GM10266 (cell line): Measurements from ENCODE around the gene ENTR1.

Experiments used
- DNase-seq: peaks from one replicate; pipeline ENCODE4 v3.0.0; 2012; ENCODE audit errors: extremely low spot score
- TF ChIP-seq, protein P1 (sequence below): IDR thresholded peaks from 2 replicates; pipeline ENCODE4 v1.5.1; 2012; ENCODE audit warnings: mild to moderate bottlenecking, low read depth; ENCODE audit not compliant: control insufficient read depth, insufficient read depth; ENCODE audit errors: missing control alignments

The ENTR1 gene

DNA sequence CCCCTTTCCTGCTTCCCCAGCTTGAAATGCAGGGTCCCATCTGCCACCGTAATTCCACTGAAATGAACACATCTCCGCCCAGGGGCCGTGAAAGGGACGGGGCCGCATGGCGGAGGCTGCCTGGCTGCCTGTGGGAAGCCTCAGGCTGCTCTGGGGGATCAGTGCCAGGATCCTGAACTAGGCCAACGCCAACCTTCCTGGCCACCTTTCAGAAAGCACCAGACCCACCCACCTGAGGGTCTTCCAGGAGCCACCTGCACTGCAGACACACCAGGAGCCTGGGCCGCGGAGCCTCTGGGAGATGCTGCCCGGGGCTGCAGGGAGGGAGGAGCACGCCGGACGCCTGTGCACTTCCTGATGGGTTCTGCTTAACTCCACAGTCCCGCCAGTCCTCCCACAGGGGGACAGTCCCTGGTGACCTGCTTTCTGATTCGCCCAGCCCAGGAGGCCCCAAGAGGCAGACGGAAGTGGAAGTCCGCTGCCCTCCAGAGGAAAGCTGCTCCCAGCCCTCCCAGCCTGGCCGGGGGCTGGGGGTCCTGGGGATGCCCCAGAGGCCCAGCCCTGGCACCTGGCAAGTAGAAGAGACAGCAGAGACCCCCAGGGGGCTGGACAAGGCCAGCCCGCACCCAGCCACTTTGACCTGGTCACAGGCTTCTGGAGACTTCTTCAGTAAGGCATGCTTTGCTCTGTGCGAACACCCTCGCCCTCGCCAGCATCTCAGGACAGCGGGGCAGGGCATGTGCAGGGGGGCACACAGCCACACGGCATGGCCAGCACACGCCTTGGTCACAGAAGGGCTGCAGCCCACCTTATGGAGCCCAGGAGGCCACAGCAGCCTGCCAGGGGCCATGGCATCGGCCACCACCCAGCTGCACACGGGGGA is 36.9 kb downstream of the ENTR1 start, which contains the start of gene CARD9:
CARD9 (minus strand) TSS at position 370 of the 883 bp plus-strand sequence. CDS start 1,591 bp downstream, outside the sequence.
- TF ChIP-seq, protein P1, sequence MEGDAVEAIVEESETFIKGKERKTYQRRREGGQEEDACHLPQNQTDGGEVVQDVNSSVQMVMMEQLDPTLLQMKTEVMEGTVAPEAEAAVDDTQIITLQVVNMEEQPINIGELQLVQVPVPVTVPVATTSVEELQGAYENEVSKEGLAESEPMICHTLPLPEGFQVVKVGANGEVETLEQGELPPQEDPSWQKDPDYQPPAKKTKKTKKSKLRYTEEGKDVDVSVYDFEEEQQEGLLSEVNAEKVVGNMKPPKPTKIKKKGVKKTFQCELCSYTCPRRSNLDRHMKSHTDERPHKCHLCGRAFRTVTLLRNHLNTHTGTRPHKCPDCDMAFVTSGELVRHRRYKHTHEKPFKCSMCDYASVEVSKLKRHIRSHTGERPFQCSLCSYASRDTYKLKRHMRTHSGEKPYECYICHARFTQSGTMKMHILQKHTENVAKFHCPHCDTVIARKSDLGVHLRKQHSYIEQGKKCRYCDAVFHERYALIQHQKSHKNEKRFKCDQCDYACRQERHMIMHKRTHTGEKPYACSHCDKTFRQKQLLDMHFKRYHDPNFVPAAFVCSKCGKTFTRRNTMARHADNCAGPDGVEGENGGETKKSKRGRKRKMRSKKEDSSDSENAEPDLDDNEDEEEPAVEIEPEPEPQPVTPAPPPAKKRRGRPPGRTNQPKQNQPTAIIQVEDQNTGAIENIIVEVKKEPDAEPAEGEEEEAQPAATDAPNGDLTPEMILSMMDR: no peak
- DNase-seq: no peak

DNA sequence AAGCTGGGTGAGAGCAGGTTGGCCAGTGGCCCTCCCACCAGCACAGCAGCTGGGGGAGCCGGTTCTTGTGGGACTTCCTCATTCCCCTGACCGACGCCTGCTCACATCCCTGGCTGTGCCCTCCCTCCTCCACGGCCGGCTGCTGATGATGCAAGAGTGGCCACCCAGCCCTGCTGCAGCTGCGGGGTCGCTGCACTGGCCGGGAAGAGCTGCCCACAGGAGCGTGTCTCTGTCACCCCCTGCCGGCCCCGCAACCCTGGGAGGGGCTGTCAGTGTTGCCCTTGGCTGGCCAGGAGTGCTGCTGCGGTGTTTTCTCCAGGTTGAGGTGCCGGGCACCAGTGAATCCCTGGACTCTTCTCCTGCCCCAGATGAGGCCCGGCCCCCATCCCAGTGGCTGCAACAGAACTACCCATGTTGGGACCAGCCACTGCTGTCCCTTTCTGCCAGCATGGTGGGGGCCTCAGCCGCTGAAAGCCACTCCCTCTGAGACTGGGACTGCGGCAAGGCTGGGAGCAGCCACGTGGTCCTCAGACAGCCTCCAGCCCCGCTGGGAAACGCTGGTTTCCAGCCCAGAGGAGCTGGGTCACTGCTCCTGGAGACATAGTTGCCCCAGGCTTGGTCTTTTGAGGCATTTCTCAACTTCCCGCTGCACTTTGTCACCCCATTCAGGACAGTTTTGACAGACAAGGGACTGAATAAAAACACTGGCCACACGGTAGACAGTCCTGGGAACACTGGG is 37.7 kb downstream of the ENTR1 start:
- TF ChIP-seq, protein P1: no peak
- DNase-seq: no peak

DNA sequence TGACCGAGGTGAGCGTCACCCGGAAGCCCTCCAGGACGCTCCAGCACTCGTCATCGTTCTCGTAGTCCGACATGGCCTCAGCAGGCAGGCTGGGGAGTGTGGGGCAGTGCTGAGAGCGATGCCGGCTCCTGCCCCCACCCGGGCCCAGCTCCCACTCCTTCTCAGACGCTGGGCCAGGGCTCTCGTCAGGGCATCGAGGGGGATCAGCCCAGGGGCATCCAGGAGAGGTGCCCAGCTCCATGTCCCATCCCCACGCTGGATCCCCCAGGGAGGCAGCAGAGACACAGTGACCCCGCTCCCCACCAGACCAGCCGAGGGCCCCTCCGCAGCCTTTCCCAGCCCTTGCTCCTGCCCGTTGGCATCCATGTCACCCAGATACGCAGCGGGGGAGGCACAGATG is 38.4 kb downstream of the ENTR1 start:
- no peak for DNase-seq
- TF ChIP-seq, protein P1: no peak

DNA sequence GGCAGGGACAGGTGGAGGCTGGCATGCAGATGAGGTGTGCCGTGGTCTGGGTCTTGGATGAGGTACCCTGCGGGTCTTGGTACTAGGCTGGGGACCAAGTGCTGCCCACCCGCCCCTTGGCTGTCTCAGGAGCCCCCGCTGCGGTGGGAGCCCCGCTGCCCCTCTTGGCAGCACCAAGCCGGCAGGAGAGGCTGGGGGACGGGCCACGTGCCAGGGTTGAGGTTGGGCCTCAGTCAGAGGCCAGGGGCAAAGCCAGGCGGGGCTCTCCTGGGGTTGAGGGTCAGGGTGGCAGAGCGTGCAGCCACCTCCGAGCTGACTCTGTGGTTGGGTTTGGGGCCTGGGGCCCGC is 38.9 kb downstream of the ENTR1 start:
- TF ChIP-seq, protein P1: no peak
- no peak for DNase-seq

DNA sequence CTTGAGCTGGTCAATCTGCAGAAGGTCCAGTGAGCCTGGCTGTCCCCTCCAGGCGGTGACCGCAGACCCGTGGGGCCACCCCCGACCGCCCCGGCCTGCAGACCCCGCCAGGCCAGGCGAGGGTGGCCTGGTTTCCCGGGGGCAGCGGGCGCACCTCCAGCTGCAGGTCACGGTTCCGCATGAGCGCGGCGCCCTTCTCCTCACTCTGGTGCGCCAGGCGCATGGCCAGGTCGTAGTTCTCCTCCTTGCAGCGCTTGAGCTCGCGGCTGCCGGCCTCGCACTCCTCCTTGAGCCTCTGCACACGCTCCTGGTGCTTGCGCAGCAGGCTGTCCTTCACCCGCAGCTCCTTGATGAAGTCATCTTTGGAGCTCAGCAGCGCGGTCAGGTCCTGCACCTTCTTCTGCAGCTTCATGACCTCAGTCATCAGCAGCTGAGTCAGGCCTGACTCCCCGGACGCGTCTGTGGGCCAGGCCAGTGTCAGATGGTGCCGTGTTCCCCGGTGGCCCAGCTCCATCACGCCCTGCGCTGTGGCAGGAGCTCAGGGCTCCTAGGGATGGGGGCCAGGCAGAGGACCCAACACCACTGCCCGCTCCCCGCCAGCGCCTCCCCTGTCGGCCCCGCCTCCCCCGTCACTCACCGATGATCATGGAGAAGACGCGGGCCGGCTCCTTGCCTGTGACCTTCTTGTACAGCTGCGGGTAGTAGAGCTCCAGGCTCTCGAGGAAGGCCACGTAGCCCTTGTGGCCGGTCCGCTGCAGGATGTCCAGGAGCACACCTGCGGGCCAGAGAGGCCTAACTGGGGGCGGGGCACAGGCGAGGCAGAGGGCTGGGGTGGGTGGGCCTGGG is 39.5 kb downstream of the ENTR1 start:
- TF ChIP-seq, protein P1: no peak
- DNase-seq: no peak

- TF ChIP-seq, protein P1: no peak
- no peak for DNase-seq
These were observed 40.4 kb downstream of the ENTR1 start for GRCh38 chr9:136370037-136370436.
